CD8-positive, alpha-beta memory T cell (primary cell): ENCODE results near the gene LGALS3BP. TPM values are rescaled to one million over a fixed set of nuclear protein-coding genes. Genes with fewer than 3 reads are reported as not detected.

Experiments
- CTCF ChIA-PET: fragments of 350-600 bp; sonication (Branson Sonifier 250); formaldehyde crosslinking; loops from one replicate; lab custom pipeline; 2021; ENCODE audit warnings: antibody characterized with exemption; lab: Charles Lee
- POLR2A ChIA-PET: fragments of 350-600 bp; sonication (Branson Sonifier 250); formaldehyde crosslinking; loops from one replicate; lab custom pipeline; 2021; ENCODE audit warnings: antibody characterized with exemption; lab: Charles Lee
- DNase-seq, 5 donors: peaks; one replicate each; pipeline versions ENCODE4 v3.0.0 to v3.0.0-alpha.2; 2020 to 2022; ENCODE audit warnings: mixed read lengths in 1 of 5
- H3K27ac ChIP-seq: one replicate; pipeline ENCODE4 v1.7.0; 2013; ENCODE audit warnings: low read depth, mild to moderate bottlenecking, low read length, moderate library complexity
- H3K27me3 ChIP-seq: 2 replicates; pipeline ENCODE4 v1.7.0; 2013; ENCODE audit warnings: low read length, mild to moderate bottlenecking; ENCODE audit not compliant: insufficient read depth, poor library complexity, severe bottlenecking
- H3K36me3 ChIP-seq: 2 replicates; pipeline ENCODE4 v1.7.0; 2013; ENCODE audit warnings: mild to moderate bottlenecking, low read length, moderate library complexity; ENCODE audit not compliant: insufficient read depth
- H3K4me1 ChIP-seq: 2 replicates; pipeline ENCODE4 v1.7.0; 2013; ENCODE audit warnings: mild to moderate bottlenecking, low read length, moderate library complexity; ENCODE audit not compliant: insufficient read depth
- H3K4me3 ChIP-seq: 2 replicates; pipeline ENCODE4 v1.7.0; 2013; ENCODE audit warnings: mild to moderate bottlenecking, low read length
- H3K9me3 ChIP-seq: 2 replicates; pipeline ENCODE4 v1.7.0; 2013; ENCODE audit warnings: mild to moderate bottlenecking, low read length
- H3K27ac Mint-ChIP-seq, 8 donors: one replicate each; pipeline ENCODE4 v1.8.0; 2020 to 2021; ENCODE audit warnings: mixed read lengths in 8 of 8, mild to moderate bottlenecking in 6 of 8, inconsistent platforms in 3 of 8, moderate library complexity in 3 of 8
- H3K27me3 Mint-ChIP-seq, 2 donors: one replicate each; pipeline ENCODE4 v1.8.0; 2020 to 2021; ENCODE audit warnings: mixed read lengths in 2 of 2, mild to moderate bottlenecking in 1 of 2, moderate library complexity in 1 of 2
- H3K36me3 Mint-ChIP-seq, 3 donors: one replicate each; pipeline ENCODE4 v1.8.0; 2020 to 2021; ENCODE audit warnings: mixed read lengths in 3 of 3, inconsistent platforms in 1 of 3, mild to moderate bottlenecking in 1 of 3
- H3K4me1 Mint-ChIP-seq, 3 donors: one replicate each; pipeline ENCODE4 v1.8.0; 2020 to 2021; ENCODE audit warnings: mixed read lengths in 3 of 3, inconsistent platforms in 1 of 3, mild to moderate bottlenecking in 1 of 3
- H3K4me3 Mint-ChIP-seq, 7 donors: one replicate each; pipeline ENCODE4 v1.8.0; 2020 to 2021; ENCODE audit warnings: mixed read lengths in 7 of 7, mild to moderate bottlenecking in 6 of 7, moderate library complexity in 4 of 7, inconsistent platforms in 2 of 7
- H3K9me3 Mint-ChIP-seq, 5 donors: one replicate each; pipeline ENCODE4 v1.8.0; 2020 to 2022; ENCODE audit warnings: mixed read lengths in 5 of 5, mild to moderate bottlenecking in 3 of 5, moderate library complexity in 2 of 5, inconsistent platforms in 1 of 5
- polyA plus RNA-seq: library from polyadenylated mRNA; unstranded; fragments of 300-500 nt; fragmentation: Illumina TruSeq; gene quantifications from one replicate; pipeline ENCODE4 v1.2.3, GENCODE V29; 2021
- total RNA-seq, 2 experiments: library from RNA; stranded (reverse); gene quantifications; one replicate each; pipeline ENCODE4 v1.2.3, GENCODE V29; 2021

Gene LGALS3BP
- total and polyA plus RNA-seq, 3 experiments from 2014 or later = 8.6 to 23.1 (median 9.1) TPM

- Histone ChIP-seq H3K27ac (no peak overlapping the region), H3K36me3 (no peaks in the 10 kb centered on the region), H3K4me1 (peaks cover 9% of the 10 kb centered on the region), H3K9me3 (no peaks in the 10 kb centered on the region), H3K4me3 (no peak overlapping the region), H3K27me3 (peaks cover 7% of the 10 kb centered on the region)
- Mint-ChIP-seq H3K36me3 (no peaks in the 10 kb centered on the region), H3K4me3 (peak overlapping the region in 2 of 7 donors; percentile 5 to 41), H3K27me3 (peaks cover 23 to 25% of the 10 kb centered on the region in 2 donors), H3K27ac (no peak overlapping the region), H3K4me1 (peaks cover 5 to 11% (median 6%) of the 10 kb centered on the region in 3 donors), H3K9me3 (peaks cover 0 to 4% (median 0%) of the 10 kb centered on the region in 5 donors)
- CTCF ChIA-PET = no interaction called here
- POLR2A ChIA-PET = no interaction called here
- DNase-seq = no peak
These were observed 58.2 kb downstream of the LGALS3BP start for GRCh38 chr17:78921437-78921971.

Other genes starting within 250 kb of the LGALS3BP start
- 100 to 1,000 TPM; 115 to 129 TPM for gene CYTH1, start 197.7 kb downstream of the LGALS3BP start, total RNA-seq
- gene CYTH1, start 197.7 kb downstream of the LGALS3BP start, polyA plus RNA-seq = 279 TPM
- gene USP36, start 139.1 kb downstream of the LGALS3BP start, total RNA-seq = 100 to 1,000 TPM; 118 to 122 TPM
- gene USP36, start 139.1 kb downstream of the LGALS3BP start, polyA plus RNA-seq = 43.2 TPM
- gene CEP295NL, start 76.7 kb downstream of the LGALS3BP start, total RNA-seq = not detected
- not detected for gene CEP295NL, start 76.7 kb downstream of the LGALS3BP start, polyA plus RNA-seq
- gene TIMP2, start 54.5 kb downstream of the LGALS3BP start, total RNA-seq = 1 to 10 TPM; 1.3 to 1.6 TPM
- 0.08 TPM for gene TIMP2, start 54.5 kb downstream of the LGALS3BP start, polyA plus RNA-seq
- gene CANT1, start 29.8 kb upstream of the LGALS3BP start, total RNA-seq = 10 to 100 TPM; 45.5 to 47.3 TPM
- gene CANT1, start 29.8 kb upstream of the LGALS3BP start, polyA plus RNA-seq = 13.4 TPM
- gene C1QTNF1, start 44.2 kb upstream of the LGALS3BP start, total RNA-seq = under 1 TPM in 1 of 2 experiments, not detected in 1; 0.22 TPM
- not detected for gene C1QTNF1, start 44.2 kb upstream of the LGALS3BP start, polyA plus RNA-seq
- gene ENGASE, start 94.9 kb upstream of the LGALS3BP start, total RNA-seq = 10 to 100 TPM; 33.2 to 38.3 TPM
- gene ENGASE, start 94.9 kb upstream of the LGALS3BP start, polyA plus RNA-seq = 3.5 TPM